HG02763 (cell line): Measurements from ENCODE around the gene RPL3.

Experiments used
- ATAC-seq: cut with Tn5 transposase; IDR thresholded peaks from one replicate; pipeline ENCODE4 v1.9.1; 2021; ENCODE audit warnings: mild to moderate bottlenecking, moderate library complexity; ENCODE audit not compliant: unreplicated experiment

The RPL3 gene

DNA sequence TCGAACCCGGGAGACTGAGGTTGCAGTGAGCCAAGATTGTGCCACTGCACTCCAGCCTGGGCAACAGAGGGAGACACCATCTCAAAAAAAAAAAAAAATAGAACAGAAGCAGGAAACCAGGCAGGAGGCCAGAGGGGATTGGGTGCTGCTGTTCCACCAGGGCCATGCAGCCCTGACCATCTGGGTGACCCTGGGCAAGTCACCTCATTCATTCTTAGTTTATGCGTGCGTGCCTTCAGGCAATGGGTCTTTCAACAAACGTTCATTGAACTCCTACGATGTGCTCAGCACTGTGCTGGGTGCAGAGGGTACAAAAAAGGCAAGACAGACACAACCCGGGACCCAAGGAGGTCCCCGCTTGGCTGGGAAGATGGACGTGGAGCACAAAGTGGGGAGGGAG, 18.3 kb downstream of the RPL3 start:
- ATAC-seq, result no peak

DNA sequence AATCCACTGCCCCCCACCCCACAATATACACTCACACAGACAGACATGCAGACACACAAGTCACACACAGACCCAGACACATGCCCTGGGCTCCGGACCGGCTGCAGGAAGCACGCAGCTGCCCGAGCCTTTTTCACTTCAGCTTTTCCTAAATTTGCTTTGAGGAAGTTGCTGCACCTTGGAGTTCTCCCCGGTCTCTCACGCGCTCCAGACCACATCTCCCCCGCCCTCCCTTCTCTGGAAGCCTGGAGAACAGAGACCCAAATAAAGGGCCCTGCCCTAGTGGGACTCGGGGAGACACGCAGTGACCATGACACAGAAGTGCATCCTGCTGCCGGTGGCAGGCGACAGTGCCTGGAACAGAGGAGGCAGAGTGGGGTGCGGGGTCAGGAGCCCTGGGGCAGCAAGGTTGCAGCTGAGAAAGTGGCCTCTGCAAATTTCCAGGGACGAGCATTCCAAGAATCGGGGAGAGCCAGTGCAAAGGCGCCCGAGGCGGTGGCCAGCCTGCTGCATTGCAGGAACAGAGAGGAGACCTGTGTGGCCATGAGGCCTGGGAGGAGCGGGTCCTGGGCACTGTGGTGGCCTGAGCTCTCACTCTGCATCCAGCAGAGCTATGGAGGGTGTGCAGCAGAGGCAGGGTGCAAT, 19.1 kb downstream of the RPL3 start:
- ATAC-seq, result no peak

DNA sequence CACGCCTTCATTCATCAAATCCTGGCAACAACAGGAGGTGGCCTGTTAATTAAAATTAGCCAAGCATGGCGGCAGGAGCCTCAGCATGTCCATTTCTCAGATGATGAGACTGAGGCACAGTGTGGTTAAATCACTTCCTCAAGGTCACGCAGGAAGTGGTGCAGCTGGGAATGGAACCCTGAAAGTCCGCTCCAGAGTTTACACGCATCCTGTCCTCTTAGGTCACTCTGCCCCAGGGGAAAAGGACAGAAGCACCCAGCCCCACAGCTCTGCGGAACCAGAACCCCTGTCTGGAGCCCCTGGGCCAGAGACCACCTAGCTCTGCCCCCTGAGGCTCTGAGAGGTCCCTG, 19.6 kb downstream of the RPL3 start:
- ATAC-seq, result no peak

- no peak for ATAC-seq
Measured at GRCh38 chr22:39298241-39298987, 21.0 kb downstream of the RPL3 start.

DNA sequence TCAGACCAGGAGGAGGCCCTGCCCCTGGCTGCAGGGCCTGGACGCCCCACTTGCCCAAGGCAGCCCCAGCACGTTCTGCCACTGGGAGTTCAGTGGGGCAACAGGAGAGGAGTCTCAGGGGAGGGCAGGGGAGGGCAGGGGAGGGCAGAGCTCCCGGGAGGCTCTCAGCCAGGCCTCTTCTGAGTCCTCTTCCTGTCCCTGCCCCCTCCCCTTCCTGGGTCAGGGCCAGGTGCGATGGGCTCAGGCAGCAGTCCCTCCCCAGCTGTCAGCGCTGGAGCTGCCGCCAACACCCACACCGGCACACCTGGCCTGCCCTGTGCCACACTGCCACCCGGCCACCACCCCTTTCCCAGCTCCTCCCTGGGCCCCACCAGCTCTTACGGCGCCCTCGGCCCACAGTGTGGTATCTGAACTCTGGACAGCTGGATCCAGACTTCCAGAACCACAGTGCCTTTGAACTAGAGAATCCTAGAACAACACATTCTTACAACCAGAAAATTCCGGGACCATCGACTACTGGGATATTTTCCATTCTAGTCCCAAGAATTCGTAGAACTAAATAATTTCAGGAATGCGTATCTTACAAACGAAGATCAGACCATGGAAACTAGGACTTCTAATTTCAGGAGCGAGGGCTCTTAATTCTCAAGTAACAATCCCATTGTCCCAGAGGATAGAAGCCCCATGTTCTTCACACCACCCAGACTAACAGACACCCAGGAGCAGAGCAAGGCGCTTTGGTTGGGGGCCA, 21.8 kb downstream of the RPL3 start:
- no peak for ATAC-seq

- ATAC-seq, result no peak
Measured at GRCh38 chr22:39296981-39297489, 22.4 kb downstream of the RPL3 start.

DNA sequence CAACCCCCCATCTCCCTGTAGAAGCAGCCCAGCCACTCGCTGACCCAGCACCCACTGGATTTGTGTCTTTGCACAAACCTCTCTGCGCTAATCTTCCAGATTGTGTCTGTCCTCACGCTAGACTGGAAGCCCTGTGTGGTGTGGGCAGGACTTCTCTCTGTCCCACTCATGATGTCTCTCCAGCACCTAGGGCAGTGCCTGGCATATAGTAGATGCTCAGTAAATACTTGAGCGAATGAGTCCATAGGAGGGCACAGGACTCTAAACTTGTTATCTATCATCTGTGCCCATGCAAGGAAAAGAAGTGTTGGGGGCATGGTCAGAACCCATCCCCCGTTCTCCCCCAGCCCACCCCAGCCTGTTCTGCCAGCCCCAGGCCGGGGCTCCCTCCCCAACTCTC, 22.9 kb downstream of the RPL3 start:
- ATAC-seq, result no peak

- no peak for ATAC-seq
Measured at GRCh38 chr22:39294571-39295468, 24.6 kb downstream of the RPL3 start.

DNA sequence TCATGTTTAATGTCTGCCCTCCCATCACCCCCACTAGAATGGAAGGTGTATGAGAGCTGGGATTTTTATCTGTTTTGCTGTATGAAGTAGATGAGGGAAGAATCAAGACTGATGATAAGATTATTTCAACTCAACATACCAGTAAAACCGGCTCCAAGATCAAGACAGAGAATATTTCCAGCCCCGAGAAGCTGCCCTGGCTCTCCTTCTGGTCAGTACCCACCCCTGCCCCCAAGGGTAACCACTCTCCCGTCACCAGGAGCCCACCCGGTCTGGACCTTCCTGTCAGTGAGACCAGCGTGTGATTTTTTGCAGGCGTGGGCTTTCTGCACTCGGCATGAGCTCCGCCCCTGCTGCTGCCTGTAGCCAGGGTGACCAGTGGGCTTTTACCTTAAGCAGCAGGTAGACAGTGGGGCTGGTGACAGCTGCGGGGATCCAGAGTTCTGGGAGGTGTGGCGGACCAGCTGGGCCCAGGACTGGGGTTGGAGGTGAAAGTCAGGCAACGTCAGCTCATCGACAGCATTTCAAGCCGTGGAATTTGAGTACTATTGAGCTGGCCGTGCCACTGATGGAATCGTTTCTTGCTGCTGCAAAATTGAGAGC, 25.6 kb downstream of the RPL3 start:
- ATAC-seq, result no peak

GRCh38 chr22:39292561-39293074, 26.8 kb downstream of the RPL3 start:
- no peak for ATAC-seq

GRCh38 chr22:39292031-39292462, 27.4 kb downstream of the RPL3 start:
- no peak for ATAC-seq

- no peak for ATAC-seq
Measured at GRCh38 chr22:39291523-39291922, 27.9 kb downstream of the RPL3 start.

DNA sequence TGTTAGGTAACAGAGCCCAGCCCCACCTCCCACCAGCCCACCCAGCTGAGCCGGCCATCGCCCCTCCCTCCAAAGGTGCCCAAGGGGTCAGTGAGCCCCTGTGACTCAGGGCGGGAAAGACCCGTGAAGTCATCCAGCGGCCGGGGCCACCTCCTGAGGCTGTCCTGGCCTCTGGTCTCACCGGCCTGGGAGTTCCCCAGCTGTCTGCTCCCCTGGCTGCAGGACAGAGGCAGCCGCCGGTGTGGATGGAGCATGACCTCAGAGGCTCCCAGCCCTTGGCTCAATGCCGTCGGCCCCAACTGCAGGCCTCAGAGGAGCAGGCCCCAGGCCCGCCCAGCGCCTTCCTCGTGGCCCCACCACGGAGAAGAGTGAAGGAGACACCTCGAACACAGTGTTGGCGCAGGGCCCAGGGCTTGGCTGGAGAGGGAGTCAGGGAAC, 28.7 kb downstream of the RPL3 start:
- ATAC-seq, result no peak

GRCh38 chr22:39289975-39290720, 29.3 kb downstream of the RPL3 start:
- no peak for ATAC-seq

GRCh38 chr22:39289533-39289932, 29.9 kb downstream of the RPL3 start:
- ATAC-seq, result no peak

DNA sequence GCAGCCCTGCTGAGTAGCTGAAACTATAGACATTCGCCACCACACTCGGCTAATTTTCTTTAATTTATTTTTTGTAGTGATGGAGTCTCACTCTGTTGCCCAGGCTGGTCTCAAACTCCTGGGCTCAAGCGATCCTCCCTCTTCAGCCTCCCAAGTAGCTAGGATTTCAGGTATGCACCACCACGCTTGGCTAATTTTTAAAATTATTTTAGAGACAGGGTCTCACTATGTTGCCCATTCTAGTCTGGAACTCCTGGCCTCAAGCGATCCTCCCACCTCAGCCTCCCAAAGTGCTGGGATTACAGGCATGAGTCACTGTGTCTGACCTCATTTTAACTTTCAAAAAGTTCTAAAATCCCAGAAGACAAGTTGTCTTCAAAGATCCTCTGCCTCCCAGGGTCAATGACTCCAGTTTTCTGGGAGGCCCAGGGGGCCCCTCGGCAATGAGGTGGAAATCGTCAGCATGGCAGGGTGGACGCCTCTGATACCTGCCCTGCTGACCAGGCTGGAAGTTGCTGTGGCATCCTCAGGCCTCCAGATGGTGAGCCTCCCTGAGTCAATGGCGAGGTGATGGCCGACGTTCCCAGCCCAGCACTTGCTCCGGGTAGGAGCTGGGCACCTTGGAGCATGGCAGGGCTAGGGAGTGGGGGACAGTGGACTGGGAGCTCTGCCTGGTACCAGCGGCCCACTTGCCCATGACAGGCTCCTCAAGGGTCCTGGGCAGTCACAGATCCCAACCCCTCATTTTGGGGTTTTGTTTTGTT, 31.1 kb downstream of the RPL3 start:
- ATAC-seq, result no peak

DNA sequence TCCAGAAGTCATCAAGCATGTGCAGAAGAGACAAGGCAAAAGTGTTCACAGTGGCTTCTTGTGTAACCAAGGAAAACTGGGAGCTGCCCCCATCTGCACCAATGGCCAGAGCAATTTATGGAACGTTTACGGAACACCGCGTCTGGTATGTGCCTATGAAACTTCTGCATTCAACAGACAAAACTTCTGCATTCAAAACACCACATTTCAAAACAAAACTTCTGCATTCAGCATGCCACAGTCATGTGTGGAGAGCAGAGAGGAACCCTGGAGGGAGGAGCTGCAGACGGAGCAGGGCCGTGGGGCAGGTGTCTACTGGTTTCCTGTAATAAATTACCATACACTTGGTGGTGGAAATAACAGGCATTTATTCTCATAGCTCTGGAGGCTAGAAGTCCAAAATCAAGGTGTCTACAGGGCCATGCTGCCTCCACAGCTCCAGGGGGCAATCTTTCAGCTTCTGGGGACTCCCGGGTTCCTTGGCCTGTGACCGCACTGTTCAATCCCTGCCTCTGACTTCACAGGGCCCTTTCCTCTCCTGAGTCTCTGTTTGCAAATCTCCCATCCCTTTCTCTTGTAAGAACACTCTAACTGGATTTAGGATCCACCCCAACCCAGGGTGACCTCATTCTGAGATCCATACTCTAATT, 32.2 kb downstream of the RPL3 start:
- no peak for ATAC-seq

DNA sequence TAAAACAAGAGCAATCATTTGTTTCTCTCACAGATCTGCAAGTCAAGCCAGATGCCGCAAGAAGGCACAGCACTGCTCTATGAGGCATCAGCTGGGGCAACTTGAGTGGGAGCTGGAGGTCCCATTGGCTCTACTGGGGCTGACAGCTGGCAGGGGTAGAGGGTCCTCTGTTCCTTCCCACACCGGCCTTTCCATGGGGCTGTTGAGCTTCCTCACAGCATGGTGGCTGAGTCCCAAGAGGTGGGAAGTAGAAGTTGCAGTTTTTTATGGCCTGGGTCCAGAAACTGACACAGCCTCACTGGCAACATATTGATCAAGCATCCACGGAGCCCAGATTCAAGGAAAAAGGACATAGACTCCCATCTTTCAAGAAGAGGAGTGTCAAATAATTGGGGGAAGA, 34.4 kb downstream of the RPL3 start:
- no peak for ATAC-seq
